GM23338 (cell line): ENCODE data around the gene VWA3B. TPM values are rescaled to one million over a fixed set of nuclear protein-coding genes. Genes with fewer than 3 reads are reported as not detected.
A peak's percentile ranks its signal among the peaks of the same experiment; 100 is the strongest.

Experiments
- ATAC-seq: fragments of 200-7000 bp; cut with Tn5 transposase; 3 replicates; pipeline ENCODE4 v1.9.1; 2020
- DNase-seq: peaks from one replicate; pipeline ENCODE4 v3.0.0-alpha.2; 2015; ENCODE audit warnings: low spot score
- H2AFZ ChIP-seq: fragments of 200-600 bp; sonication (generic); 2 replicates; pipeline ENCODE4 v1.8.0; 2016; ENCODE audit warnings: antibody characterized with exemption, mild to moderate bottlenecking, moderate library complexity
- H3F3A ChIP-seq: fragments of 200-600 bp; sonication (generic); replicated peaks from 2 replicates; pipeline ENCODE4 v1.8.0; 2017; ENCODE audit warnings: antibody characterized with exemption, mixed run types, low read depth
- H3K27ac ChIP-seq: fragments of 200-600 bp; sonication (generic); 2 replicates; pipeline ENCODE4 v1.6.1; 2016; ENCODE audit warnings: low read depth
- H3K27me3 ChIP-seq: fragments of 200-600 bp; sonication (generic); 2 replicates; pipeline ENCODE4 v1.8.0; 2016; ENCODE audit warnings: mild to moderate bottlenecking, mixed run types, moderate library complexity; ENCODE audit not compliant: insufficient read depth
- H3K36me3 ChIP-seq: fragments of 200-600 bp; sonication (generic); 2 replicates; pipeline ENCODE4 v1.8.0; 2016; ENCODE audit warnings: mild to moderate bottlenecking; ENCODE audit not compliant: insufficient read depth
- H3K4me1 ChIP-seq: fragments of 200-600 bp; sonication (generic); 2 replicates; pipeline ENCODE4 v1.8.0; 2016; ENCODE audit warnings: mild to moderate bottlenecking, moderate library complexity; ENCODE audit not compliant: insufficient read depth
- H3K4me2 ChIP-seq: fragments of 200-600 bp; sonication (generic); 2 replicates; pipeline ENCODE4 v1.7.1; 2017; ENCODE audit warnings: mixed run types
- H3K4me3 ChIP-seq: fragments of 200-600 bp; sonication (generic); 2 replicates; pipeline ENCODE4 v1.6.1; 2016; ENCODE audit warnings: mixed run types
- H3K79me2 ChIP-seq: fragments of 200-600 bp; sonication (generic); replicated peaks from 2 replicates; pipeline ENCODE4 v1.8.0; 2017; ENCODE audit warnings: mild to moderate bottlenecking; ENCODE audit not compliant: insufficient read depth
- H3K9me2 ChIP-seq: fragments of 200-600 bp; sonication (generic); 2 replicates; pipeline ENCODE4 v1.8.0; 2017; ENCODE audit not compliant: insufficient read depth
- H4K20me1 ChIP-seq: fragments of 200-600 bp; sonication (generic); replicated peaks from 2 replicates; pipeline ENCODE4 v1.8.0; 2017; ENCODE audit warnings: mild to moderate bottlenecking; ENCODE audit not compliant: insufficient read depth
- H3K27ac Mint-ChIP-seq: 2 replicates; pipeline ENCODE4 v1.8.0; 2020; ENCODE audit warnings: inconsistent platforms, mild to moderate bottlenecking, moderate library complexity, mixed read lengths
- H3K27me3 Mint-ChIP-seq: 3 replicates; pipeline ENCODE4 v1.8.0; 2022; ENCODE audit warnings: low read depth, mild to moderate bottlenecking, moderate library complexity, mixed read lengths, inconsistent platforms; ENCODE audit not compliant: insufficient read depth, poor library complexity
- H3K36me3 Mint-ChIP-seq: 3 replicates; pipeline ENCODE4 v1.8.0; 2021; ENCODE audit warnings: low read depth, mild to moderate bottlenecking, inconsistent platforms, moderate library complexity, mixed read lengths
- H3K4me1 Mint-ChIP-seq: 3 replicates; pipeline ENCODE4 v1.8.0; 2020; ENCODE audit warnings: mild to moderate bottlenecking, inconsistent platforms, mixed read lengths
- H3K4me3 Mint-ChIP-seq: 3 replicates; pipeline ENCODE4 v1.8.0; 2021; ENCODE audit warnings: moderate library complexity, mild to moderate bottlenecking, inconsistent platforms, mixed read lengths
- H3K9me3 Mint-ChIP-seq: 3 replicates; pipeline ENCODE4 v1.8.0; 2020; ENCODE audit warnings: moderate library complexity, mild to moderate bottlenecking, inconsistent platforms, mixed read lengths
- CREB1 ChIP-seq: fragments of 250-450 bp; sonication (Bioruptor Pico); IDR thresholded peaks from 2 replicates; pipeline ENCODE4 v1.5.0; 2020; ENCODE audit warnings: low read depth, mild to moderate bottlenecking, moderate library complexity
- EZH2 ChIP-seq: fragments of 200-600 bp; sonication (generic); IDR thresholded peaks from one replicate; pipeline ENCODE4 v1.8.0; 2017; ENCODE audit warnings: antibody characterized with exemption, mild to moderate bottlenecking, low read depth; ENCODE audit not compliant: unreplicated experiment
- EZH2phosphoT487 ChIP-seq: fragments of 200-600 bp; sonication (generic); IDR thresholded peaks from one replicate; pipeline ENCODE4 v1.8.1; 2018; ENCODE audit warnings: antibody characterized with exemption; ENCODE audit not compliant: unreplicated experiment
- NANOG ChIP-seq: IDR thresholded peaks from 2 replicates; pipeline ENCODE4 v1.6.1; 2016; ENCODE audit warnings: antibody characterized with exemption, borderline replicate concordance
- POLR2AphosphoS5 ChIP-seq: IDR thresholded peaks from 2 replicates; pipeline ENCODE4 v1.6.1; 2016; ENCODE audit warnings: antibody characterized with exemption, low read depth
- STAT1 ChIP-seq: IDR thresholded peaks from one replicate; pipeline ENCODE4 v1.6.1; 2016; ENCODE audit warnings: antibody characterized with exemption; ENCODE audit not compliant: unreplicated experiment
- ZNF114 ChIP-seq: fragments of 250-450 bp; sonication (Bioruptor Pico); IDR thresholded peaks from 2 replicates; pipeline ENCODE4 v1.5.0; 2020; ENCODE audit warnings: mild to moderate bottlenecking, moderate library complexity
- ZNF331 ChIP-seq: fragments of 250-450 bp; sonication (Bioruptor Pico); IDR thresholded peaks from 2 replicates; pipeline ENCODE4 v1.5.0; 2020; ENCODE audit warnings: low read depth, mild to moderate bottlenecking, moderate library complexity
- polyA plus RNA-seq: library from polyadenylated mRNA; unstranded; fragments of >200 nt; fragmentation: Nextera tagmentation; extraction: Ambion mirVana; gene quantifications from 2 replicates; pipeline ENCODE4 v1.2.1, GENCODE V29; 2016
- total RNA-seq: library from RNA; depleted of rRNA; stranded (reverse); fragments of >200 nt; shearing (Covaris generic); gene quantifications from 2 replicates; pipeline ENCODE4 v1.2.3, GENCODE V29; 2014
- TF ChIP-seq, protein P1 (sequence below): IDR thresholded peaks from 2 replicates; pipeline ENCODE4 v1.6.1; 2016; ENCODE audit warnings: antibody characterized with exemption
- TF ChIP-seq, protein P2 (sequence below), 2 experiments: fragments of 200-600 bp in 1 of 2; sonication (generic) in 1 of 2; conservative IDR thresholded peaks; 2 replicates each; pipeline versions ENCODE4 v1.5.1 to v1.6.1; 2016 to 2017; ENCODE audit warnings: antibody characterized with exemption in 2 of 2, low read depth in 2 of 2, mild to moderate bottlenecking in 2 of 2, moderate library complexity in 1 of 2
- TF ChIP-seq, protein P3 (sequence below): IDR thresholded peaks from one replicate; pipeline ENCODE4 v1.6.1; 2018; ENCODE audit warnings: antibody characterized with exemption; ENCODE audit not compliant: unreplicated experiment
- TF ChIP-seq, protein P4 (sequence below): fragments of 250-450 bp; sonication (Bioruptor Pico); IDR thresholded peaks from 2 replicates; pipeline ENCODE4 v1.5.0; 2020; ENCODE audit warnings: mild to moderate bottlenecking, moderate library complexity

Gene VWA3B
- total and polyA plus RNA-seq, 2 experiments from 2014 or later = not detected

DNA sequence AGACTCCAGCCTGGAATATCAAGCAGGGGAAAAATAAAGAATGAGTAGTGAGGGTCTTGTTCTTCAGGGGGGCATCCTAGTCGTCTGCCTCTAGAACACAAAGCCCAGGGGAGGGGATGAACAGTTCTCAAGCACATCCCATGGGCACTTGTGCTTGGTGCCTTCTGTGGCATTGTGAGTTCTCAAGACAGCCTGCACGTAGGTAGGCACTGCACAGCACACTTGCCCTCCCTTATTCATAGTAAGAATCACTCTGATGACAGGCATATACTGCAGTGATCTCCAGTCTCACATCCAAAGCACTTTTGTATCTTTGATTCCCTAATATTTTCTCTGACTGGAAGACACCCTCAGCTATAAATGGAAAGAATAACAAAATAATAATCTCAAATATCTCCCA lies 154.6 kb downstream of the VWA3B start:
- no peak for DNase-seq
- no peak overlapping the region for H3K4me2 ChIP-seq
- no peak for ATAC-seq
- H3K27ac ChIP-seq = no peak overlapping the region
- H3K79me2 ChIP-seq = no peaks in the 10 kb centered on the region
- no peaks in the 10 kb centered on the region for H3K36me3 ChIP-seq
- H3K9me2 ChIP-seq = 0 out of 2 replicates have a peak, but pooled peaks cover 1% of the 10 kb centered on the region
- TF ChIP-seq EZH2 (no peak), ZNF114 (no peak), CREB1 (CRISPR knock-in tag) (no peak), POLR2AphosphoS5 (no peak), NANOG (no peak), EZH2phosphoT487 (no peak), STAT1 (no peak), ZNF331 (no peak)
- TF ChIP-seq, protein P1, sequence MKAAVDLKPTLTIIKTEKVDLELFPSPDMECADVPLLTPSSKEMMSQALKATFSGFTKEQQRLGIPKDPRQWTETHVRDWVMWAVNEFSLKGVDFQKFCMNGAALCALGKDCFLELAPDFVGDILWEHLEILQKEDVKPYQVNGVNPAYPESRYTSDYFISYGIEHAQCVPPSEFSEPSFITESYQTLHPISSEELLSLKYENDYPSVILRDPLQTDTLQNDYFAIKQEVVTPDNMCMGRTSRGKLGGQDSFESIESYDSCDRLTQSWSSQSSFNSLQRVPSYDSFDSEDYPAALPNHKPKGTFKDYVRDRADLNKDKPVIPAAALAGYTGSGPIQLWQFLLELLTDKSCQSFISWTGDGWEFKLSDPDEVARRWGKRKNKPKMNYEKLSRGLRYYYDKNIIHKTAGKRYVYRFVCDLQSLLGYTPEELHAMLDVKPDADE = no peak
- TF ChIP-seq, protein P2, sequence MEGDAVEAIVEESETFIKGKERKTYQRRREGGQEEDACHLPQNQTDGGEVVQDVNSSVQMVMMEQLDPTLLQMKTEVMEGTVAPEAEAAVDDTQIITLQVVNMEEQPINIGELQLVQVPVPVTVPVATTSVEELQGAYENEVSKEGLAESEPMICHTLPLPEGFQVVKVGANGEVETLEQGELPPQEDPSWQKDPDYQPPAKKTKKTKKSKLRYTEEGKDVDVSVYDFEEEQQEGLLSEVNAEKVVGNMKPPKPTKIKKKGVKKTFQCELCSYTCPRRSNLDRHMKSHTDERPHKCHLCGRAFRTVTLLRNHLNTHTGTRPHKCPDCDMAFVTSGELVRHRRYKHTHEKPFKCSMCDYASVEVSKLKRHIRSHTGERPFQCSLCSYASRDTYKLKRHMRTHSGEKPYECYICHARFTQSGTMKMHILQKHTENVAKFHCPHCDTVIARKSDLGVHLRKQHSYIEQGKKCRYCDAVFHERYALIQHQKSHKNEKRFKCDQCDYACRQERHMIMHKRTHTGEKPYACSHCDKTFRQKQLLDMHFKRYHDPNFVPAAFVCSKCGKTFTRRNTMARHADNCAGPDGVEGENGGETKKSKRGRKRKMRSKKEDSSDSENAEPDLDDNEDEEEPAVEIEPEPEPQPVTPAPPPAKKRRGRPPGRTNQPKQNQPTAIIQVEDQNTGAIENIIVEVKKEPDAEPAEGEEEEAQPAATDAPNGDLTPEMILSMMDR (conservative IDR thresholded peaks at IDR 0.05; ENCODE audit: low read depth in 2 of 2) = no peak
- TF ChIP-seq, protein P3, sequence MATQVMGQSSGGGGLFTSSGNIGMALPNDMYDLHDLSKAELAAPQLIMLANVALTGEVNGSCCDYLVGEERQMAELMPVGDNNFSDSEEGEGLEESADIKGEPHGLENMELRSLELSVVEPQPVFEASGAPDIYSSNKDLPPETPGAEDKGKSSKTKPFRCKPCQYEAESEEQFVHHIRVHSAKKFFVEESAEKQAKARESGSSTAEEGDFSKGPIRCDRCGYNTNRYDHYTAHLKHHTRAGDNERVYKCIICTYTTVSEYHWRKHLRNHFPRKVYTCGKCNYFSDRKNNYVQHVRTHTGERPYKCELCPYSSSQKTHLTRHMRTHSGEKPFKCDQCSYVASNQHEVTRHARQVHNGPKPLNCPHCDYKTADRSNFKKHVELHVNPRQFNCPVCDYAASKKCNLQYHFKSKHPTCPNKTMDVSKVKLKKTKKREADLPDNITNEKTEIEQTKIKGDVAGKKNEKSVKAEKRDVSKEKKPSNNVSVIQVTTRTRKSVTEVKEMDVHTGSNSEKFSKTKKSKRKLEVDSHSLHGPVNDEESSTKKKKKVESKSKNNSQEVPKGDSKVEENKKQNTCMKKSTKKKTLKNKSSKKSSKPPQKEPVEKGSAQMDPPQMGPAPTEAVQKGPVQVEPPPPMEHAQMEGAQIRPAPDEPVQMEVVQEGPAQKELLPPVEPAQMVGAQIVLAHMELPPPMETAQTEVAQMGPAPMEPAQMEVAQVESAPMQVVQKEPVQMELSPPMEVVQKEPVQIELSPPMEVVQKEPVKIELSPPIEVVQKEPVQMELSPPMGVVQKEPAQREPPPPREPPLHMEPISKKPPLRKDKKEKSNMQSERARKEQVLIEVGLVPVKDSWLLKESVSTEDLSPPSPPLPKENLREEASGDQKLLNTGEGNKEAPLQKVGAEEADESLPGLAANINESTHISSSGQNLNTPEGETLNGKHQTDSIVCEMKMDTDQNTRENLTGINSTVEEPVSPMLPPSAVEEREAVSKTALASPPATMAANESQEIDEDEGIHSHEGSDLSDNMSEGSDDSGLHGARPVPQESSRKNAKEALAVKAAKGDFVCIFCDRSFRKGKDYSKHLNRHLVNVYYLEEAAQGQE = no peak
- TF ChIP-seq, protein P4, sequence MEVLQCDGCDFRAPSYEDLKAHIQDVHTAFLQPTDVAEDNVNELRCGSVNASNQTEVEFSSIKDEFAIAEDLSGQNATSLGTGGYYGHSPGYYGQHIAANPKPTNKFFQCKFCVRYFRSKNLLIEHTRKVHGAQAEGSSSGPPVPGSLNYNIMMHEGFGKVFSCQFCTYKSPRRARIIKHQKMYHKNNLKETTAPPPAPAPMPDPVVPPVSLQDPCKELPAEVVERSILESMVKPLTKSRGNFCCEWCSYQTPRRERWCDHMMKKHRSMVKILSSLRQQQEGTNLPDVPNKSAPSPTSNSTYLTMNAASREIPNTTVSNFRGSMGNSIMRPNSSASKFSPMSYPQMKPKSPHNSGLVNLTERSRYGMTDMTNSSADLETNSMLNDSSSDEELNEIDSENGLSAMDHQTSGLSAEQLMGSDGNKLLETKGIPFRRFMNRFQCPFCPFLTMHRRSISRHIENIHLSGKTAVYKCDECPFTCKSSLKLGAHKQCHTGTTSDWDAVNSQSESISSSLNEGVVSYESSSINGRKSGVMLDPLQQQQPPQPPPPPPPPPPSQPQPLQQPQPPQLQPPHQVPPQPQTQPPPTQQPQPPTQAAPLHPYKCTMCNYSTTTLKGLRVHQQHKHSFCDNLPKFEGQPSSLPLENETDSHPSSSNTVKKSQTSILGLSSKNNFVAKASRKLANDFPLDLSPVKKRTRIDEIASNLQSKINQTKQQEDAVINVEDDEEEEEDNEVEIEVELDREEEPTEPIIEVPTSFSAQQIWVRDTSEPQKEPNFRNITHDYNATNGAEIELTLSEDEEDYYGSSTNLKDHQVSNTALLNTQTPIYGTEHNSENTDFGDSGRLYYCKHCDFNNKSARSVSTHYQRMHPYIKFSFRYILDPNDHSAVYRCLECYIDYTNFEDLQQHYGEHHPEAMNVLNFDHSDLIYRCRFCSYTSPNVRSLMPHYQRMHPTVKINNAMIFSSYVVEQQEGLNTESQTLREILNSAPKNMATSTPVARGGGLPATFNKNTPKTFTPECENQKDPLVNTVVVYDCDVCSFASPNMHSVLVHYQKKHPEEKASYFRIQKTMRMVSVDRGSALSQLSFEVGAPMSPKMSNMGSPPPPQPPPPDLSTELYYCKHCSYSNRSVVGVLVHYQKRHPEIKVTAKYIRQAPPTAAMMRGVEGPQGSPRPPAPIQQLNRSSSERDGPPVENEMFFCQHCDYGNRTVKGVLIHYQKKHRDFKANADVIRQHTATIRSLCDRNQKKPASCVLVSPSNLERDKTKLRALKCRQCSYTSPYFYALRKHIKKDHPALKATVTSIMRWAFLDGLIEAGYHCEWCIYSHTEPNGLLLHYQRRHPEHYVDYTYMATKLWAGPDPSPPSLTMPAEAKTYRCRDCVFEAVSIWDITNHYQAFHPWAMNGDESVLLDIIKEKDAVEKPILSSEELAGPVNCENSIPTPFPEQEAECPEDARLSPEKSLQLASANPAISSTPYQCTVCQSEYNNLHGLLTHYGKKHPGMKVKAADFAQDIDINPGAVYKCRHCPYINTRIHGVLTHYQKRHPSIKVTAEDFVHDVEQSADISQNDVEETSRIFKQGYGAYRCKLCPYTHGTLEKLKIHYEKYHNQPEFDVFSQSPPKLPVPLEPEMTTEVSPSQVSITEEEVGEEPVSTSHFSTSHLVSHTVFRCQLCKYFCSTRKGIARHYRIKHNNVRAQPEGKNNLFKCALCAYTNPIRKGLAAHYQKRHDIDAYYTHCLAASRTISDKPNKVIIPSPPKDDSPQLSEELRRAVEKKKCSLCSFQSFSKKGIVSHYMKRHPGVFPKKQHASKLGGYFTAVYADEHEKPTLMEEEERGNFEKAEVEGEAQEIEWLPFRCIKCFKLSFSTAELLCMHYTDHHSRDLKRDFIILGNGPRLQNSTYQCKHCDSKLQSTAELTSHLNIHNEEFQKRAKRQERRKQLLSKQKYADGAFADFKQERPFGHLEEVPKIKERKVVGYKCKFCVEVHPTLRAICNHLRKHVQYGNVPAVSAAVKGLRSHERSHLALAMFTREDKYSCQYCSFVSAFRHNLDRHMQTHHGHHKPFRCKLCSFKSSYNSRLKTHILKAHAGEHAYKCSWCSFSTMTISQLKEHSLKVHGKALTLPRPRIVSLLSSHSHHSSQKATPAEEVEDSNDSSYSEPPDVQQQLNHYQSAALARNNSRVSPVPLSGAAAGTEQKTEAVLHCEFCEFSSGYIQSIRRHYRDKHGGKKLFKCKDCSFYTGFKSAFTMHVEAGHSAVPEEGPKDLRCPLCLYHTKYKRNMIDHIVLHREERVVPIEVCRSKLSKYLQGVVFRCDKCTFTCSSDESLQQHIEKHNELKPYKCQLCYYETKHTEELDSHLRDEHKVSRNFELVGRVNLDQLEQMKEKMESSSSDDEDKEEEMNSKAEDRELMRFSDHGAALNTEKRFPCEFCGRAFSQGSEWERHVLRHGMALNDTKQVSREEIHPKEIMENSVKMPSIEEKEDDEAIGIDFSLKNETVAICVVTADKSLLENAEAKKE (CRISPR knock-in tag) = no peak
- H3K27me3 ChIP-seq = no peaks in the 10 kb centered on the region
- H3K4me1 Mint-ChIP-seq = peaks cover 2% of the 10 kb centered on the region; the same call in 1 of the 3 replicates
- H4K20me1 ChIP-seq = no peaks in the 10 kb centered on the region
- no peak overlapping the region for H3K4me3 ChIP-seq
- no peaks in the 10 kb centered on the region; the same call in 2 of the 3 replicates for H3K9me3 Mint-ChIP-seq
- peaks cover 4% of the 10 kb centered on the region for H3K27me3 Mint-ChIP-seq
- H2AFZ ChIP-seq = peak overlapping the region; percentile 44; the same call in 1 of the 2 replicates
- H3K36me3 Mint-ChIP-seq = no peaks in the 10 kb centered on the region
- no peaks in the 10 kb centered on the region for H3K4me1 ChIP-seq
- H3K27ac Mint-ChIP-seq = no peak overlapping the region
- H3F3A ChIP-seq = no peaks in the 10 kb centered on the region
- no peak overlapping the region for H3K4me3 Mint-ChIP-seq
